ENCODE results near the gene SLAMF1. TPM values are rescaled to one million over a fixed set of nuclear protein-coding genes. Genes with fewer than 3 reads are reported as not detected.
A peak's percentile ranks its signal among the peaks of the same experiment; 100 is the strongest.
"Not testable (repeated sequence)": the region's sequence is repeated elsewhere in the genome, so short reads cannot be mapped to it uniquely, and the experiment has no call there.

Gene SLAMF1
- total RNA-seq, 1 experiment from 2014 or later, result 0.30 TPM

GRCh38 chr1:160560045-160560705 lies 86.7 kb downstream of the SLAMF1 start:
- Histone ChIP-seq H3K9me3 (ENCODE audit: low read length) (peaks cover 5% of the 10 kb centered on the region; the same call in 1 of the 2 replicates), H2AFZ (ENCODE audit: low read length) (no peak overlapping the region), H3K4me3 (ENCODE audit: low read length) (no peak overlapping the region), H3K36me3 (ENCODE audit: insufficient read depth, low read length) (peaks cover 16% of the 10 kb centered on the region), H3K4me2 (ENCODE audit: low read depth, low read length, poor library complexity, severe bottlenecking) (peak overlapping the region; percentile 32), H3K27ac (ENCODE audit: low read length) (0 out of 2 replicates have a peak overlapping the region, but pooled peaks have one; percentile 16), H3K9ac (ENCODE audit: low read length) (no peak overlapping the region), H4K20me1 (ENCODE audit: insufficient read depth, low read depth, low read length) (no peaks in the 10 kb centered on the region), H3K4me1 (ENCODE audit: low read length) (peaks cover 37% of the 10 kb centered on the region), H3K27me3 (ENCODE audit: low read length) (no peaks in the 10 kb centered on the region), H3K9me2 (replicated peaks; ENCODE audit: insufficient read depth, low read length) (no peaks in the 10 kb centered on the region), H3K79me2 (ENCODE audit: low read length) (peaks cover 29% of the 10 kb centered on the region)
- DNase-seq, result no peak

- H3K9me2 ChIP-seq (replicated peaks; ENCODE audit: insufficient read depth, low read length); H3K4me3 ChIP-seq (ENCODE audit: low read length); H2AFZ ChIP-seq (ENCODE audit: low read length); H3K27ac ChIP-seq (ENCODE audit: low read length); H3K9me3 ChIP-seq (ENCODE audit: low read length); DNase-seq; H3K9ac ChIP-seq (ENCODE audit: low read length); H3K27me3 ChIP-seq (ENCODE audit: low read length); H4K20me1 ChIP-seq (ENCODE audit: insufficient read depth, low read depth, low read length): not testable (repeated sequence)
- Histone ChIP-seq H3K36me3 (ENCODE audit: insufficient read depth, low read length) (peaks cover 13% of the 10 kb centered on the region), H3K79me2 (ENCODE audit: low read length) (peaks cover 29% of the 10 kb centered on the region), H3K4me2 (ENCODE audit: low read depth, low read length, poor library complexity, severe bottlenecking) (peak overlapping the region; percentile 32), H3K4me1 (ENCODE audit: low read length) (peaks cover 38% of the 10 kb centered on the region)
Measured at GRCh38 chr1:160559437-160559836, 87.4 kb downstream of the SLAMF1 start.

GRCh38 chr1:160558660-160559380 lies 88.0 kb downstream of the SLAMF1 start:
- Histone ChIP-seq H3K9ac (ENCODE audit: low read length) (no peak overlapping the region), H4K20me1 (ENCODE audit: insufficient read depth, low read depth, low read length) (no peaks in the 10 kb centered on the region), H3K27ac (ENCODE audit: low read length) (peak overlapping the region; percentile 10; the same call in 1 of the 2 replicates), H3K4me3 (ENCODE audit: low read length) (peak overlapping the region; percentile 12; the same call in 1 of the 2 replicates), H3K9me2 (replicated peaks; ENCODE audit: insufficient read depth, low read length) (no peaks in the 10 kb centered on the region), H3K4me2 (ENCODE audit: low read depth, low read length, poor library complexity, severe bottlenecking) (peak overlapping the region; percentile 32), H3K79me2 (ENCODE audit: low read length) (peaks cover 29% of the 10 kb centered on the region), H3K4me1 (ENCODE audit: low read length) (peaks cover 42% of the 10 kb centered on the region), H3K36me3 (ENCODE audit: insufficient read depth, low read length) (peaks cover 7% of the 10 kb centered on the region), H3K27me3 (ENCODE audit: low read length) (no peaks in the 10 kb centered on the region), H3K9me3 (ENCODE audit: low read length) (peaks cover 5% of the 10 kb centered on the region; the same call in 1 of the 2 replicates), H2AFZ (ENCODE audit: low read length) (no peak overlapping the region)
- DNase-seq, result no peak

Other genes starting within 250 kb of the SLAMF1 start
- gene VANGL2, start 246.5 kb downstream of the SLAMF1 start, total RNA-seq (2014; rRNA removed; shearing (Covaris generic); ENCODE audit: low replicate concordance), result 0.07 TPM in 1 of 2 replicates, not detected in the other
- gene SLAMF6, start 123.8 kb downstream of the SLAMF1 start, total RNA-seq (2014; rRNA removed; shearing (Covaris generic); ENCODE audit: low replicate concordance), result 19.3 and 66.0 TPM in 2 replicates
- 14.4 and 29.4 TPM in 2 replicates for gene CD84, start 67.5 kb downstream of the SLAMF1 start, total RNA-seq (2014; rRNA removed; shearing (Covaris generic); ENCODE audit: low replicate concordance)
- 26.9 and 56.3 TPM in 2 replicates for gene CD48, start 64.8 kb upstream of the SLAMF1 start, total RNA-seq (2014; rRNA removed; shearing (Covaris generic); ENCODE audit: low replicate concordance)
- gene SLAMF7, start 92.2 kb upstream of the SLAMF1 start, total RNA-seq (2014; rRNA removed; shearing (Covaris generic); ENCODE audit: low replicate concordance), result 0.15 and 0.76 TPM in 2 replicates
- gene LY9, start 149.1 kb upstream of the SLAMF1 start, total RNA-seq (2014; rRNA removed; shearing (Covaris generic); ENCODE audit: low replicate concordance), result 1.6 and 1.7 TPM in 2 replicates
- gene CD244, start 215.8 kb upstream of the SLAMF1 start, total RNA-seq (2014; rRNA removed; shearing (Covaris generic); ENCODE audit: low replicate concordance), result not detected in 2 replicates
- not detected in 2 replicates for gene ITLN1, start 238.1 kb upstream of the SLAMF1 start, total RNA-seq (2014; rRNA removed; shearing (Covaris generic); ENCODE audit: low replicate concordance)